Right lobe of liver (tissue), 4 donors: ENCODE measurements around the gene NOP10.
"Not testable (repeated sequence)": the region's sequence is repeated elsewhere in the genome, so short reads cannot be mapped to it uniquely, and the experiment has no call there.

Experiments
- POLR2A ChIP-seq: fragments of 450-650 bp; IDR thresholded peaks from one replicate; pipeline ENCODE4 v1.6.1; 2017; ENCODE audit warnings: antibody characterized with exemption, mild to moderate bottlenecking
- TF ChIP-seq, protein P1 (sequence below), 4 donors: fragments of 200-600 bp in 3 of 4; fragments of 450-650 bp in 1 of 4; IDR thresholded peaks; one replicate each; pipeline versions ENCODE4 v1.5.1 to v1.8.0; 2016 to 2022; ENCODE audit warnings: antibody characterized with exemption in 4 of 4, mild to moderate bottlenecking in 2 of 4
- donor health status: DM: no; HTN: no; CAD: no.
- donor health status: DM: no; HTN: no; CAD: no.
- donor health status: DM: no; HTN: yes; CAD: no.

DNA sequence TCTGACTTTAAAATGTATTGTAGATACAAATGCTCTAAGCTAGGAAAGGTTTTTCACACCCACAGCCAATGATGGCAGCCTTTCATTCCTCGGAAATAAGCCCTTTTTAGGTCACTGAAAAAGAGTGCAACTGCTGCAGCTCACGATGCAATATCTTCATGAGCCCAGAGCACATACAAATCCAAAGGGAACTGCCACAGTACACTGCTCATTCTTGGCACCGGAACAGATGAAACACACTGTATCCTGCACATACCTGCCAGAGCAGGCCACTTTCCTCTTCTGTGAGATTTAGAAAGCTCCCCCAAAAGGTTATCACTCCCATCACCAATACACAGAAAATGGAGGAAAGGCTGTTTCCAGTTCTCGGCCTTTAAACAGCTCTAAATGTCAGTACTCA, 37.6 kb upstream of the NOP10 start:
- TF ChIP-seq, protein P1, sequence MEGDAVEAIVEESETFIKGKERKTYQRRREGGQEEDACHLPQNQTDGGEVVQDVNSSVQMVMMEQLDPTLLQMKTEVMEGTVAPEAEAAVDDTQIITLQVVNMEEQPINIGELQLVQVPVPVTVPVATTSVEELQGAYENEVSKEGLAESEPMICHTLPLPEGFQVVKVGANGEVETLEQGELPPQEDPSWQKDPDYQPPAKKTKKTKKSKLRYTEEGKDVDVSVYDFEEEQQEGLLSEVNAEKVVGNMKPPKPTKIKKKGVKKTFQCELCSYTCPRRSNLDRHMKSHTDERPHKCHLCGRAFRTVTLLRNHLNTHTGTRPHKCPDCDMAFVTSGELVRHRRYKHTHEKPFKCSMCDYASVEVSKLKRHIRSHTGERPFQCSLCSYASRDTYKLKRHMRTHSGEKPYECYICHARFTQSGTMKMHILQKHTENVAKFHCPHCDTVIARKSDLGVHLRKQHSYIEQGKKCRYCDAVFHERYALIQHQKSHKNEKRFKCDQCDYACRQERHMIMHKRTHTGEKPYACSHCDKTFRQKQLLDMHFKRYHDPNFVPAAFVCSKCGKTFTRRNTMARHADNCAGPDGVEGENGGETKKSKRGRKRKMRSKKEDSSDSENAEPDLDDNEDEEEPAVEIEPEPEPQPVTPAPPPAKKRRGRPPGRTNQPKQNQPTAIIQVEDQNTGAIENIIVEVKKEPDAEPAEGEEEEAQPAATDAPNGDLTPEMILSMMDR (IDR thresholded peaks at IDR 0.05) = not testable (repeated sequence)
- TF ChIP-seq POLR2A = not testable (repeated sequence)
